ENCODE data around the gene ADAMTSL2. TPM values are rescaled to one million over a fixed set of nuclear protein-coding genes. Genes with fewer than 3 reads are reported as not detected.

ADAMTSL2 gene
- total RNA-seq, 4 donors from 2014 or later, result 2.8 to 6.6 (median 3.2) TPM

DNA sequence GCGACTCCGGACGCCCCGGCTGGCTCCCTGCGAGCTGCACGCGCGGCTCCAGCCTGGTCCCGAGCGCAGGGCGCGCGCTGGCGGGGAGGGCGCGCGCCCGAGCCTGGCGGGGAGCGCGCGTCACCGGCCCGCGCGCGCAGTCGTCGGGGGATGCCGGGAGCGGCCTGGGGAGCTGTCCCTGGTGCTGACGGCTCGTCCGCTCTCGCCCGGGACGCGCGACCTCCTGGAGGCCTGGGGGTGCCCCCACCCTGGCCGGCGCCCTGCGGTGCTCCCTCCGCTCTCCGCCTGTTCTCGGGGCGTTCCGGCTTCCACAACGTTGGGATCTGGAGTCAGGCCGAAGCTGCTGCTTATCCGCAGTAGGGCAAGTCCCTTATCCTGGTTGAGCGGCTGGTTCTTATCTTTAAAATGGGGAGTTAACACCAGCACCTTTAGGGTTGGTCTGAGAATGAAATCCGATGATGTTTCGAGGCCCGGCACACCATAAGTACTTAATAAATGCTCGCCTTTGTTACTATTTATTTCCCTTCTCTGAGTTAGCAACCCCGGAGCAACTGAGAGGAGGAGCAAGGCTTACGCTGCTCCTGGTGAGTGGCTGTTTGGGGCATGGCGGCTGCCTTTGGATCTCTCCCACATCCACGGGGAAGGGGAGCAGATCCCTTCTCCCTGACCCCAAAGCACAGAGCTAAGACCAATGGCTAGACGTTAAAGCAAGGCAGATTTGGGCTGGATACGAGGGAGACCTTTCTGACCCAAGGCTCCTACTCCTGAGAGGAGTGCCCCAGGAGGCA is 75.0 kb downstream of the ADAMTSL2 start, which contains the start of gene FAM163B:
FAM163B (minus strand) TSS at position 79 of the 788 bp plus-strand sequence. CDS start 29,166 bp downstream, outside the sequence.
- Histone ChIP-seq H3K27ac (replicated peaks in 1 of 4) (no peak within 1 kb of the TSS), H3K36me3 (no peaks in the 10 kb centered on the region), H3K4me3 (peak within 1 kb of the TSS in 2 of 4 donors; percentile 20 to 34), H3K27me3 (peaks cover 2 to 100% (median 31%) of the 10 kb centered on the region in 4 donors), H3K4me1 (peaks cover 0 to 12% (median 4%) of the 10 kb centered on the region in 4 donors), H3K9me3 (no peaks in the 10 kb centered on the region)
- intact Hi-C loops (cut with DNase I), result no loop called here
- TF ChIP-seq, protein P1, sequence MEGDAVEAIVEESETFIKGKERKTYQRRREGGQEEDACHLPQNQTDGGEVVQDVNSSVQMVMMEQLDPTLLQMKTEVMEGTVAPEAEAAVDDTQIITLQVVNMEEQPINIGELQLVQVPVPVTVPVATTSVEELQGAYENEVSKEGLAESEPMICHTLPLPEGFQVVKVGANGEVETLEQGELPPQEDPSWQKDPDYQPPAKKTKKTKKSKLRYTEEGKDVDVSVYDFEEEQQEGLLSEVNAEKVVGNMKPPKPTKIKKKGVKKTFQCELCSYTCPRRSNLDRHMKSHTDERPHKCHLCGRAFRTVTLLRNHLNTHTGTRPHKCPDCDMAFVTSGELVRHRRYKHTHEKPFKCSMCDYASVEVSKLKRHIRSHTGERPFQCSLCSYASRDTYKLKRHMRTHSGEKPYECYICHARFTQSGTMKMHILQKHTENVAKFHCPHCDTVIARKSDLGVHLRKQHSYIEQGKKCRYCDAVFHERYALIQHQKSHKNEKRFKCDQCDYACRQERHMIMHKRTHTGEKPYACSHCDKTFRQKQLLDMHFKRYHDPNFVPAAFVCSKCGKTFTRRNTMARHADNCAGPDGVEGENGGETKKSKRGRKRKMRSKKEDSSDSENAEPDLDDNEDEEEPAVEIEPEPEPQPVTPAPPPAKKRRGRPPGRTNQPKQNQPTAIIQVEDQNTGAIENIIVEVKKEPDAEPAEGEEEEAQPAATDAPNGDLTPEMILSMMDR (IDR thresholded peaks at IDR 0.05), result no peak
- TF ChIP-seq POLR2AphosphoS5 (IDR thresholded peaks at IDR 0.05), result no peak
- TF ChIP-seq POLR2A (IDR thresholded peaks at IDR 0.05; ENCODE audit: low read depth), result no peak
- TF ChIP-seq EP300 (IDR thresholded peaks at IDR 0.05), result no peak
- 46% methylated on average over 11 of the region's 61 CpGs for WGBS
- DNase-seq (ENCODE audit: extremely low spot score), result no peak

GRCh38 chr9:133610845-133611244 is 76.3 kb downstream of the ADAMTSL2 start:
- Histone ChIP-seq H3K4me1 (peaks cover 0 to 12% (median 4%) of the 10 kb centered on the region in 4 donors), H3K4me3 (no peak overlapping the region), H3K36me3 (no peaks in the 10 kb centered on the region), H3K27ac (replicated peaks in 1 of 4) (no peak overlapping the region), H3K27me3 (peaks cover 2 to 100% (median 30%) of the 10 kb centered on the region in 4 donors), H3K9me3 (no peaks in the 10 kb centered on the region)
- WGBS, result 85% methylated on average over 5 of the region's 5 CpGs
- intact Hi-C loops (cut with DNase I), result no loop called here
- DNase-seq (ENCODE audit: extremely low spot score), result no peak
- no peak for TF ChIP-seq EP300 (IDR thresholded peaks at IDR 0.05)
- TF ChIP-seq, protein P1 (IDR thresholded peaks at IDR 0.05), result no peak
- TF ChIP-seq POLR2AphosphoS5 (IDR thresholded peaks at IDR 0.05), result no peak
- no peak for TF ChIP-seq POLR2A (IDR thresholded peaks at IDR 0.05; ENCODE audit: low read depth)

DNA sequence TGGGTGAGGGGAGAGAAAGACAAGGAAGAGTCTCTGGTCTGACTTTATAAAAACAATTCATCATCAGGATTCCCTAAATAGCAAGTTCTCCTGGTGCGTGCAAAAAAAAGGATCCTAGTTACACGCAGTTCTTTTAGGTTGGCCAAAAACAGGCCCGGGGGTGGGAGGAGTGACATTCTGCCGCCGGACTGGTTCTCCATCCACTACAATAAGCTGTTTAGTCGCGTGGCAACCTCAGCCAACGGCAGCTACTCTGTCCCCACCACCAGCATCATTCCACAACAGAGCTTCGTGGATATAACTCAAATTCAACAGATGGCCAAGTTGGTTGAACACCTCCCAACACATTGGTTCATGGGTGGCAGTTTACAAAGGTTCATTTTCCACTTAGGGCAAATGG is 77.5 kb downstream of the ADAMTSL2 start:
- WGBS, result 77% methylated on average over 9 of the region's 9 CpGs
- DNase-seq (ENCODE audit: extremely low spot score), result no peak
- Histone ChIP-seq H3K27ac (replicated peaks in 1 of 4) (no peak overlapping the region), H3K36me3 (no peaks in the 10 kb centered on the region), H3K4me3 (no peak overlapping the region), H3K27me3 (peaks cover 2 to 100% (median 26%) of the 10 kb centered on the region in 4 donors), H3K4me1 (peaks cover 0 to 12% (median 4%) of the 10 kb centered on the region in 4 donors), H3K9me3 (no peaks in the 10 kb centered on the region)
- TF ChIP-seq EP300 (IDR thresholded peaks at IDR 0.05), result no peak
- TF ChIP-seq POLR2AphosphoS5 (IDR thresholded peaks at IDR 0.05), result no peak
- TF ChIP-seq, protein P1 (IDR thresholded peaks at IDR 0.05), result no peak
- no peak for TF ChIP-seq POLR2A (IDR thresholded peaks at IDR 0.05; ENCODE audit: low read depth)
- intact Hi-C loops (cut with DNase I), result no loop called here

- H3K27me3 ChIP-seq, result peaks cover 2 to 100% (median 22%) of the 10 kb centered on the region in 4 donors
Measured at GRCh38 chr9:133612816-133613215, 78.3 kb downstream of the ADAMTSL2 start.

More at GRCh38 chr9:133612816-133613215, 78.3 kb downstream of the ADAMTSL2 start:
- H3K4me3 ChIP-seq, result no peak overlapping the region
- DNase-seq (ENCODE audit: extremely low spot score), result no peak
- no peaks in the 10 kb centered on the region for H3K36me3 ChIP-seq
- H3K4me1 ChIP-seq, result peaks cover 0 to 12% (median 4%) of the 10 kb centered on the region in 4 donors
- 69% methylated on average over 8 of the region's 8 CpGs for WGBS
- no peak overlapping the region for H3K27ac ChIP-seq (replicated peaks in 1 of 4)
- no peaks in the 10 kb centered on the region for H3K9me3 ChIP-seq
- TF ChIP-seq EP300 (IDR thresholded peaks at IDR 0.05) (no peak), POLR2AphosphoS5 (IDR thresholded peaks at IDR 0.05) (no peak), POLR2A (IDR thresholded peaks at IDR 0.05; ENCODE audit: low read depth) (no peak)
- TF ChIP-seq, protein P1 (IDR thresholded peaks at IDR 0.05), result no peak
- intact Hi-C loops (cut with DNase I), result no loop called here
